SW 1271 (cell line): ENCODE measurements around the gene IMP3.

ENCODE experiments used
- DNase-seq, 2 experiments: peaks; one replicate each; lab custom pipeline; 2025; lab: John Stamatoyannopoulos, UW

Gene IMP3

DNA sequence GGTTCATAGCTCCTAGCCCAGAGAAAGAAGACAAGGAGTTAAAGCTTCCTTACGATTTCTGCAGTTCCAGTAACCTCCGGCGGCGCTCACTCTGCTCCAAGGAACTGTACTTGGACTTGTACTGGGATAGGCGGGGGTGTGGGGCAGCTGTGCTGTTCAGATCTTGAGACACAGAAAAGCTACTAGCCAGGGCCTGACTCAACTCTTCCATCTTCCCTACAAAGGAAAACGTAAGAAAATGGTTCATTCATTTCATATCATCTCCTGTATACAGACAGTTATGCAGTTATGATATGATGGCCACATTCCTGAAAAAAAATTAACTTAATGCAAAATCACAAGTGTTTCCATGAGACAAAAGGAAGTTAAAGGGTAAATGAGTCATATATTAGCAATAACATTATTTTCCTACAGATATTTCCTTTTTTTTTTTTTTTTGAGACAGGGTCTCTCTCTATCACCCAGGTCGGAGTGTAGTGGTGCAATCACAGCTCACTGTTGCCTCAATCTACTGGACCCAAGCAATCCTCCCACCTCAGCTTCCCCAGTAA is 19.1 kb downstream of the IMP3 start:
- DNase-seq, result no peak

DNA sequence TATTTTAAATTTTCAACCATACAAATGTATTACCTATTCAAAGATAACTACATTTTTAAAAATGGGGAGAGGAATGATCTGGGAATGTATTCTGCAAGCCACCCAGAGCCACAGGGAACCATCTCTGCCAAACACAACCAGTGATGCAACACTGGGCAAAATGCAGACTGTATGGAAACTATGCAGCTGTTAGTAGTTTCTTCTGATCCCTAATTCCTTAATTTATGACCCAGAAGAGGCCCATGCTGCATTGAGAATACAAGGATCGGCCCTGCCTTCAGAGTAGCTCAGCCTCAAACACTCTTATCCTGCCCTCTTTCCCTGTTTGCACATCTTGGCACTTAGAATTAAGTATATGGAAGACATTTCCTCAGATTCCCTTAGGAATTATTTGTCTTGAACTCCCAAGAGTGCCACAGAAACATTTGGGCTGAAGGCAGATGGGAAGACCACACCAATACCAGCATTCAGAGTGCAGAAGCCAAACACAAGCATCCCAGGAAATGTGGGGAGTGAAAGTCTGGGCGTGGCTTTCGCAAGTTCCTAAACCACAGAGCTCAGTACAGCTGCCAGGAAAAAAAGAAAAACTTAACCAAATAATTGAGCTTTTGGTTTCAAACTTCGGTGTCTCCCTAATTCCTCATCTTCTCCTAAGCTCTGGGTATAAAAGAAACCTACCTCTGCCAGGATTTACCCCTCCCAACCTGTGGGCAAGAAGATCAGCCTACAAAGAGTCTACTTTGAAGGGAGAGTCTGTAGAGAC is 19.8 kb downstream of the IMP3 start:
- no peak for DNase-seq

DNA sequence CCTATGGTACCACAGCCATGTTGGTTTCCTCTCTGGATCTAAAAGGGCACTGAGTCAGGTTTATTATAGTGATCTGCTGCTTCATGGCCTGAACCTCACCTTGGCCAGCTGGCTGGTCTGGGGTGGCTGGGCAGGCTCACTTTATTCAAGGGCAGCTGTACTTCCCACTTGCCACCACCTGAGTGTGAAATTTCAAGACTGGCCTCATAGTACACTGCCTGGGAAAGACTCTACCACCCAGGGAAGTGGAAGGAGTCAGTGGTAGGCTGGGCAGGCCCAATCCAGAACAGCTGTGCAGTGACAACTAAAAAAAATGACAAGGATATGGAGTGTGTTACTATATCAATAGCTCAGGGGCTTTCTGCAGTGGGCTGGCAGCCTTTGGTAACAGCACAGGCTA is 23.3 kb downstream of the IMP3 start:
- DNase-seq, result peak in 1 of 2 experiments; percentile 16

DNA sequence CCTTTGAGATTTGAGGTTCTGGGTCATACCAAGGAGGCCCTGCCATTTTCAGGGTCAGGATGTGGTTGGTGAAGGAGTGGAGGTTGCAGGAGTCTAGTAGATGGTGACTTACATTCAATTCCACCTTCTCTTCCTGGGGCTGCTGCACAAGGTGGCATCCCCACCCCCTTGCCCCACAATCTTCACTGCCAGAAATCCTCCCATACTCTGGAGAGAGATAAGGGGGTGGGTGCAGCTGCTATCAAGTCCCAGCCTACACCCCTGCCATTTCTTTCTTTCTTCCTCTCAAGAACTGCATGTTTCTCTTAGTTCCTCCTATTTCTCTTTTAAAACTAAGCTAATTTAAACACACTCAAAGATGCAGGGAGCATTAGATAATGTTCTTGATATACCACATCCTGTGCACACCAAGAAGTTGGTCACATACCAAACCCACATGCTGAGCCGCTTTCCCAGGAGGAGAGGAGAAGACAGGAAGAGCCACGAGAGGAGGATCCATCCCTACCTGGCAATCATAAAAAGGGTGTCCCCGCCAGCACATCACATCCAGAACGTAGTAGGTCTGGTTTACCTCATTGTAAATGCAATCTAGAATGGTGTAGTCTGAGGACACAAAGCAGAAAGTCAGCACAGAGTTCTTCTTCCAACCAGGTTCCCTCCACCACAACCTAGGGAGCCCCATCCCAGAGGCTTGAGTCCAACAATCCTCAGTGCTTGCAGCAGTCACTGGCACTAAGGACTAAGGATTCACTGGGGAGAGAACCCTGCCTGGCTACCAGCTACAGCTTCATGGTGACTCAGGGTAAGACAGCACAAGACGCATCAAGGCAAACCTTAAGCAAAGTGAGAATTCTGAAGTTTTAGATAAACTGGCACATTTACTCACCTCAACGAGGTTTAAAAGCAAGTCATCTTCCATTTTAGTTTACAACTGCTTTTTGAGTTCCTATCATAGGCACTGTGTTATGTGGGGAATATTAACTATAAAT is 33.0 kb downstream of the IMP3 start:
- no peak for DNase-seq

DNA sequence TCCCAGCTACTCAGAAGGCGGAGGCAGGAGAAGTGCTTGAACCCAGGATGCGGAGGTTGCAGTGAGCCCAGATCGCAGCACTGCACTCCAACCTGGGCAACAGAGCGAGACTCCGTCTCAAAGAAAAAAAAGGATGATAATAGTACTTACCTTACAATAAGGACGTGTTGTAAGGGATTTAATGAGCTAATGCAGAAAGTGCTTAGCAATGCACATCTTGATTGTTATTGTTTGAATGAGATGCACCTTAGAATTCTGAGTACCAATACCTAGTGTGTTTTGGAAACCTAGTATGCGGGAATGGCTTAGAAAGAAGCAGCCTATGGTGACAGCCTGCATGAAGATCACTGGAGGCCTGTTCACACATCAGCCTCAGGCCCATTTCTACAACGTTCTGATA is 34.0 kb downstream of the IMP3 start:
- no peak for DNase-seq

DNA sequence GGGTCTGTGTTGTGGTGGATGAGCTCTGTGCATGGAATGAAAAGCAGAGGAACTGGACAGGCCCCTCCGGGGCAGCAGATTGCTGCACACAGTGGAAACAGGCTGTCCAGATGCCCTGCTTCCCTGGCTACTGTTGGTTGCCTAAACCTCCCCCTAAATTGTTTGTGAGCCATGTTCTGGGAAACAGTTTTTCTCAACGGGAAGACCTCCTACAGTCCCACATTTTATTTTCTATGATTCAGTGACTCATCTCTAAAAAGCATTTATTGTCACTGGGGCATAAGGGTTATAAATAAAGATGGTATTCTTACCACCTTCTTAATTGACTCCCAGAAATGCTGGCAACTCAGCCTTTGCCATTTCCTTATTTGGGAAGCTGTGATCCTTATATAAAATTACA is 40.6 kb downstream of the IMP3 start:
- DNase-seq, result no peak

DNA sequence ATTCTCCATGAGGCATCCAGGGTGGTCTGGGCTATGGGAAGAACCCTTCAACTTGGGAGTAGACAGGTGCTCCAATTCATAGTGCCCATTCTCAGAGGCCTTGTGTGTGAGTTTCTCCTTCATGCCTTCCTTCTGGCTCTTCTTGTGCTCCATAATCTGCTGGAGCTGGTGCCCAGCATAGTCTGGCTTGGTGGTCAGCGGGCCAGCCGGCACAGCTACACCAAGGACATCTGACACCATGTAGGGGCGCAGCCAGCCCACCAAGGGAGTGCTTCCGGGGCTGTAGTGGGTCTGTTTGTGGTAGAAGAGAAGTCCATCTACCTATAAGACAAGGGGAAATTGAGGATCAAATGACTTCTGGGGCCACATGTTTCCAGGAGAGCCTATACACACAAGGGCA is 41.7 kb downstream of the IMP3 start:
- no peak for DNase-seq

DNA sequence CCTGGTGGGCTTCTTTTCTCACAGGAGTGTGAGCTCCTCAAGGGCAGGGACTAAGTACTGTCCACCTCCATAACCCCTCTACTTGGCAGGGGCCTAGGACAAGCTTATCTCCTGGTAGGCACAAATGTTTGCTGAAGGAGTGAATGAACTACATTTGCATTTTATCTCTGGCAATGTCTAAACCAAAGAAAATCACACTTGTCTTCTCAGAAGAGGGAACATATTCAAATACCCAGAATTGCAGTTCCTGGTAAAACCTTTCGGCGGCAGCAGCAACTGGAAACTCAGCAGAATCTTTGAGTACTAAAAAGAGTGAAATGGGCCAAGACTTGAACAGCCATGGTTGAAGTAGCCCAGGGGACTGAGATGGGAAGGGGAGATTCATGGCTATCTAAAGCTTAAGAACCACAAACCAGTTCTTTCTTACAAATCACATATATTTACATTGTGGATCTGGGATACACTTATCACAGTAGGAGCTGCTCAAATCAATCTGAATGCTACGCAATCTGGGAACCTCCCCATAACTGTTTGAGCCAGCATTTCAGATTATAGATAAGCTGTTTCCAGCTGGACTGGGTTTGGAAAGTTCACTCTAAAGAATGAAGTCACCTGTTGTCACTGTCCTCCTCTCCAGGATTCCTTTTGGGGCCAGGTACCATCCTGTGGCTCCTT is 42.2 kb downstream of the IMP3 start:
- no peak for DNase-seq

DNA sequence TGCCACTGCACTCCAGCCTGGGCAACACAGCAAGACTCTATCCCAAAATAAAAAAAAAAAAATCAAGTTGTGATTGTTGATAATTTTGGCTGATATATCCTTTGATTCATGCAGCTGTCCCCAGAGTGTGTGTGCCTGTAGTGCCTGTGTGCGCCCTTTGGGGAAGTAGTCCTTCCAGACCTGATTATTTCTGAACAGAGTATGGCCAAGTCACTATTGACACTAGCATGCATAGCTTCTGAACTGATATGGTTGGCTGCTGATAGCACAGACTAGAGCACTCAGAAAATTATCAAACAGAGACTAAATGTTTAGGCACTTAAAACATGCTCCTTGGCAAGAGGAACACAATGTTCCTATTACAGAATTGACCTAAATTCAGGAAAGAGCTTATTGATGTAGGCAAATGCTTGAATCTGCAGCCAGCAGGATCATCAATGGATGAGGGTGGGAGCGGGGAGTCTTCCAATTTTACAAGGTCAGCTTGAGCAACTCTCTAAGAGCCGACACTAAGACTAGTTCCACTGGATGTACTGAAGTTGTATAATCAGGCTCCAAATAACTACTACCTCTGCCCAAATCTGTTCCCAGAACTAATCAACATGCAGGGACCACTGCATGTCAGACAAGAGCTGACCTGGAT is 43.2 kb downstream of the IMP3 start:
- DNase-seq, result no peak

DNA sequence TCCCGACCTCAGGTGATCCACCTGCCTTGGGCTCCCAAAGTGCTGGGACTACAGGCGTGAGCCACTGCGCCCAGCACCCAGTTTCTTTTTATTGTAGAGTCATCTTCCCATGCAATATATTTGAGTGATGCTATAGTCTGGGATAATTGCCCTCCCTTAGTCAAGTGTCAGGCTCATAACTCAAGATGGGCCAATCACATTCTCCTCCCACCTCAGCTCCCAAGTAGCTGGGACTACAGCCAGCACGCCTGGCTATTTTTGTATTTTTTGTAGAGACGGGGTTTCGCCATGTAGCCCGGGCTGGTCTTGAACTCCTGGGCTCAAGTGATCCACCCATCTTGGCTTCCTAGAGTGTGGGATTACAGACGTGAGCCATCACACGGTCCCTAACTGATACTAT is 45.7 kb downstream of the IMP3 start:
- DNase-seq, result no peak

DNA sequence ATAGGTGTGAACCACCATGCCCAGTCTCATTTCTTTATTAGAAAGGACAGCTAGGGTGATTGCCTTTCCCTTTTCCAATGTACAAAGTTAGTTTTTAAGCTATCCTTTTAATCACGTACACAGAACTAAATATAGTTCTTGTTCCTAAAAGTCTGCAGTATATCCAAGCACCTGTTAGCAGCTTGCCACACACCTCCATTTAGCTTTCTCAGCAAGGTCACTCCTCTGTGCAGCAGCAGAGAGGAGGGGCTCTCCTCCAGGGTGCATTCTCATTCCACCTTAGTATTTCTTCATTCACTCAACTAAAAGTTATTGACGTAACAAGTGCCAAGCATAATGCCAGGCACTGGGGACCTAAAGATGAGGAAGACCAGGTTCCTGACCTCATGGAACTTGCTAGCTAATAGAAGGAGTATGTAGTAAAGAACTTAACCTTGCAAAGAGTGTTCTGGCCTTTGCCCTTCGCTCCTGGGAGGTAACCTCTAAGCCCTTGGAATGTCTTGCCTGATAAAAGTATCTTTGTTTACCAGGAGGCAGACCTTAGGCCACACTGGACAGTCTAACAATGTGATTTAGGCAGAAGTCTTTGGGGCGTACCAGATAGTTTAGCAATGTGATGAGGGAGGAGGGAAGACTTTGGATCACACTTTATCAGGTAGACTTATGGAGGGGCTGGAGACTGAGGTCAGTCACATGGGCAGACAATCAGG is 48.2 kb downstream of the IMP3 start:
- no peak for DNase-seq

DNA sequence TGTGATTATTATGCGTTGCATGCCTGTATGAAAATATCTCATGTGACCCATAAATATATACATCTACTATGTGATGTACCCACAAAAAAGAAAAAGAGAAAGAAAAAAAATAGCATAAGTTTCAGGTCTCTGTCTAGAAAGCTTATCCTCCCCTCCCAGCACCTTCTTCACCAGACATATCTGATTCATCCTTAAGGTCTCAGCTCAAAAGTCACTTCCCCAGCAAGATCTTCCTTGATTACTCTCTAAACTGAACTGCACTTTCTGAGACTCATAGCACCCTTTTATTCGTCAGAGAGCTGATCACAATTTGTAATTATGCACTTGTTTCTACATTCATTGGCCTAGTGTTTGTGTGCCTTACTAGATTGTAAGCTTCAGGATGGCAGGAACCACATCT is 49.8 kb downstream of the IMP3 start:
- DNase-seq, result no peak
